HG03342 (cell line): ENCODE data around the gene TFPI.
A peak's percentile ranks its signal among the peaks of the same experiment; 100 is the strongest.

Source experiments
- ATAC-seq: cut with Tn5 transposase; IDR thresholded peaks from one replicate; pipeline ENCODE4 v1.9.1; 2021; ENCODE audit warnings: mild to moderate bottlenecking, moderate library complexity; ENCODE audit not compliant: unreplicated experiment

TFPI gene

GRCh38 chr2:187506416-187506815 is 47.8 kb downstream of the TFPI start:
- ATAC-seq, result no peak

GRCh38 chr2:187505065-187505672 is 49.1 kb downstream of the TFPI start:
- ATAC-seq, result no peak

- ATAC-seq, result no peak
These were observed 49.8 kb downstream of the TFPI start for GRCh38 chr2:187504312-187504921.

- no peak for ATAC-seq
These were observed 50.5 kb downstream of the TFPI start for GRCh38 chr2:187503700-187504099.

DNA sequence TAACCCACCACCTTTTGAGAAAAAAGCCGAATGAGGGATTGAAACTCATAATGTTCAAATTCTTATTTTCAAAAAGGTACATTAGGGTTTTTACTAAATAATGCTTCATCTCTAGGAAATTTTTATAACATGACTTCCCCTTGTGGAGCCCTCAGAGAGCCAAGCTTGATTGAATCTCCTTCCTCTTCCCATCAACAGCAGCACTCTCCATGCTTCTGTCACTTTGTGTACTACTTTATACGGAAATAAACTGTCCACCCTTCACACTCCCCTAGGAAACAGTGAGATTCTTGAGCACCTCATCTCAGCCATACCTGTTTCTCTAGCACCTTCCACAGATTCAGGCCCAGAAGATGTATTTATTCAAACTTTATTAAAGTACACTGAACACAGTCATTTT is 51.8 kb downstream of the TFPI start:
- ATAC-seq, result no peak

DNA sequence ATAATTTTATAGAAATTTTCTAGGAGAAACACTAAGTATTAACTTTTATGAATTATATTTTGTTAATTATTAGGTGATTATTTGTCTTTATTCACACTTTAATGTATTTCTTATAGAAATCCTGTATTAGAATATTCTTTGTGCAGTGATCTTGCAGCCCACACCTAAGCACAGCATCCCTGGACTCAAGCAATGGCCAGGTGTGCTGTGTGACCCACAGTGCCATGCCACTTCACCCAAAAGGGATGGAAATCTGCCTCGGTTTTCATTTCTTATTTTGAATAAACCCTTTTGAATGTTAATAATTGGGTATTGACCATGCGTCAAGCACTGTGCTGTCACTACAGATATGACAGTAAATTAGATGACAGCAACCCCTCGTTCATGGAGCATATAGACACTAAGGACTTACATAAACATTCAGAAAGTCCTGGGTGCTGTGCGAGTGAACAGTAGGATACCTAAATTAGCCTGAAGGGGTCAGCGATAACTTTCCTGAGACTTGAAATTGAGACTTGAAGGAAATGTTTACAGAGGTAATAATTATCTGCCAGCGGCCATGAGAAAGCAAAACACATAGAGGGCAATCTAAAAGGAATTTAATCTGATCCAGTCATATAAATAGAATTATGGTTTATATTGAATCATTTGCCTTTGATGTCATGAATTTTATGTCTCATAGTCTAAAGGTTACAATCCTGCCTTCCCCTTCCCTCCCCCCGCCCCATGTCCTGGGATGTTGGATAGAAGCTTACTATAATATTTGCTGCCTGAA is 53.5 kb downstream of the TFPI start:
- ATAC-seq, result no peak

- ATAC-seq, result peak; percentile 96
These were observed 54.2 kb downstream of the TFPI start for GRCh38 chr2:187499941-187500532.

GRCh38 chr2:187497858-187498463 is 56.3 kb downstream of the TFPI start:
- no peak for ATAC-seq

DNA sequence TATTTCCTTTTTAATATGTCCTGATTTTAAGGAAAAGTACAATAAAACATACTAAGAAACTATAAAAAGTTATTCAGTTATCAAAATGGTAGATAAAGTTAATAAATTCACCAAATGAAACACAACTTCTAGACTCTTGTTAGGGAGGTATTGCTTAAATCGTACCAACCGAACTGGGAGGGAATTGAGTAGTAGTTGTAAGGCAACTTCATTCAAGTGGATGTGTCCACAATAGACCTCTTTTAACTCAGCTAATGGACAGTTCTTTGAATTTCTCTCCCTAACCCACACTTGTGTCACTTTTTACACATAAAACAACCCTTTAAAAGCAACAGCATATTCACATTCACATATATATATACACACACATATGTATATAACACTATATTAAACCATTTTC is 57.1 kb downstream of the TFPI start:
- ATAC-seq, result no peak

GRCh38 chr2:187495324-187495723 is 58.9 kb downstream of the TFPI start:
- ATAC-seq, result no peak

GRCh38 chr2:187493877-187494568 is 60.2 kb downstream of the TFPI start:
- no peak for ATAC-seq

DNA sequence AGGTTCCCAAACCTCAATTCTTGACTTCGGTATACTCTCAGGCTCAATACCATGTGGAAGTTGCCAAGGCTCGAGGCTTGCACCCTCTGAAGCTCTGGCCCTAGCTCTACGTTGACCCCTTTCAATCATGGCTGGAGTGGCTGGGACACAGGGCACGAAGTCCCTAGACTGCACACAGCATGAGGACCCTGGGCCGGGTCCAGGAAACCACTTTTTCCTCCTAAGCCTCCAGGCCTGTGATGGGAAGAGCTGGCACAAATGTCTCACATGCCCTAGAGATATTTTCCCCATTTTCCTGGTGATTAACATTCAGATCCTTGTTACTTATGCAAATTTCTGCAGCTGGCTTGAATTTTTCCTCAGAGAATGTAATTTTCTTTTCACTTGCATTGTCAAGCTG is 61.1 kb downstream of the TFPI start:
- no peak for ATAC-seq

DNA sequence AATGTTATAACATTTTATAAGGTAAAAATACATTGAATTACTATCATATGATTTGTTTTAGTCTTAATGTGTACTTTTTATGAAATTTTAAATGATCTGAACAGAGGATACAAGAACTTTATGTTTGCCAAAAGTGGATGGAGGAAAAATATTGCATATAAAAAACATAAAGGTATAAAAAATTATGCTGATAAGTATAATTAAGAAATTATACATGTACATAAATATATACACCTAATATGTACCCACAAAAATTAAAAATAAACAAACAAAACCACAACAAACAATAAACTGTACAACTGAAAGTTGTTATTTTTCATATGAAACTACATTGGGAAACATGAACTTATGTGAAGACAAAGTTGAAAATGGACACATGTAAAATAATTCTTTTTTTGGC is 68.0 kb downstream of the TFPI start:
- ATAC-seq, result no peak

DNA sequence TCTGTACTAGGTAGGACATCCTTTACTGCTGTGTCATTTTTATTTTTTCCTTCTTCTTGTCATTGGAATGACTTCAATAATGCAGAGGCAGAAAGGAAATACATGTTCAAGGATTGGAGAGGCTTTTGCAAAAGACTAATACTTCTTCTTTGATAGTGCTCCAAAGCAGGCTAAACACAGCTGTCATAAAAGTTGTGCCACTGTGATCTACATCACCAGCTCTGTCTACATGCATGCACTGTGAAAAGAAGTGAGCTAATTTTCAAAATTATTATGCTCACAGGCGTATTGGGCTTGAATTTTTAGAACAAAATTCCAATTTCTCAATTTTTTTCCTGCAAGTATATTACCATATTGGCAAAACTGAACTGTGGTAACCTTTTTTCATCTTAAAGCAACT is 68.7 kb downstream of the TFPI start:
- ATAC-seq, result no peak

DNA sequence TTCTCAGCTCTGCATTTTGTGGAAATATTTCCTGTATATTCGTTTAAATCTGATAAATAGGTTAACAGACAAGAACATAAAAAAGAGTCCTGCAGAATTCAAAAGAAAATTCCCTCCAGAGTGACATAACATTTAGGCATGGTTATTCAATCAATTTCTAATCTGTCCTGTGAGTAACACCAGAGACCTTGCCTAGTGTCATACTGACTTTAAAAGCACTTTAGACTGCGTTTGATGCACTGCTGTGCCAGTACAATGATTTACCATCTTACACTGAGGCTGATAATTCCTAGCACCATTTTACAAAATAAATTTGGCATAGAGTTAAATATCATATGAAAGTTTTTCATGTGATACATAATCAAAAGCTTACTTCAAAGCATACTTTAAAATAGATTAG is 70.7 kb downstream of the TFPI start:
- ATAC-seq, result no peak

GRCh38 chr2:187482796-187483195 is 71.4 kb downstream of the TFPI start:
- ATAC-seq, result no peak

DNA sequence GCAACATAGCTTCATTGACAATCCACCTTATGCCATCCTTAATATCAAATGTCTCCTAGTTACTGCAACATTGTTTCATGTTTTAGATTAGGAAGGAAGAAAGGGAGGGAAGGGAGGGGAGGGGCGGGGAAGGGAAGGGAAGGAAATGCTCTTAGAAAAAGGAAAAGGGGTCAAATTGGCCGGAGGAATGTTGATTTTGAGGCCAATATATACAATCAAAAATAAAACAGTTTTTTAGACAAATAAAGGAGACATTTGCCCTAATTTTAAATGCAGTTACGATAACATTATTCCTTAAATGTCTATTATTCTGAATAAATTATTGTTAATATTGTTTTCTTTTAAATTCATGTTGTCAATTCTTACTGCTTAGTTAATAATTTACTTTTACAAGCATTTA is 72.7 kb downstream of the TFPI start:
- ATAC-seq, result no peak

- no peak for ATAC-seq
These were observed 75.5 kb downstream of the TFPI start for GRCh38 chr2:187478719-187479118.

DNA sequence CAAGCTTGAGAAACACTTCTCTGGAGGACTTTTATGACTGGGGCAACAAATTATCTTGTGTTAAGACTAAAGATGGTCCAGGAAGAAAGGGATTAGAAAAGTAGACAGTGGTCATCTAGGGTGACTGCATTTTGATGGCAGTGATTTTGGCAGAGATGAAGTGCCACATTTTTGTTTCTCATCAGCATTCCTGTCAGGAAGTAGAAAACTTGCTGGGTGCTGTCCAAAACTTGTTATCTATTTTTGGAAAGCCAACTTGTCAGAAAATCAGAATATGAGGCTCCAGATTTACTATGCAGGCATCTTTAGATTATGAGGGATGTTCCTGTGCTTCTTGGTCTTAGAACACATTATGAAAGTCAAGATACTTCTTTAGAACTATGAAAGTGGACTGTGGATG is 77.2 kb downstream of the TFPI start:
- ATAC-seq, result no peak

DNA sequence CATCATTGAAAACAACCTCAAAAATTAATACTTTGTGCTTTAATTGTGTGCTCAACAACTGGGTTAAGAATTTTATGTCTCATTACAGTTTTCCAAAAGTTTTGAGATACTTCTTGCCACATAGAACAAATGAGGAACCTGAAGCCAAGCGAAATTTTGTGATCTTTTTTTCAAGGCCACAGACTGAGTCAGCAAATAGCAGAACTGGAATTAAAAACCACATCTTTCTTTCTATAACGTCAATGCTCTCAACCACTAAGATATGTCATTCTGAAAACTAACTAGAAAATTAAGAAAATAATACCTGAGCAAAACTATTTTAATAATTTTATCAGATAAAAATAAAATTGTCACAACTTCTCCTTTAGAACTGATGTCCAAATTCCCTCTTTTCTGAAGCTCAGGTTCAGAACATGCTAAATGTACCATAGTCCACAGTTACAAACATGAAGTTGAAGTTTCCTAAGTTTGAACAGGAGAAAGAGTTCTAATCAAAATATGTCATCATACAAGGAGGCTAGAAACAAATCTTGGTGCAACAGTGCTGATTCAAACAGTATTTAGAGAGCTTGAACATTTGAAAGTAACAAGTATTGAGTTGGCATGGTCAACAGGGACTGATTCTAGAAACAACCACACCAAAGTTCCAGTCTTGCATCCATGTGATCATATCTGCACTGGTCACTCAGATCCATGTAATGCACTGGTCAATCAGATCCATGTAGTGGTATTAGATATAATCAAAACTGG is 78.6 kb downstream of the TFPI start:
- peak; percentile 64 for ATAC-seq
